A673 (cell line): Measurements from ENCODE around the gene TSTD1.

Experiments
- CTCF ChIP-seq: fragments of 300-800, 200-600 bp; sonication (generic); conservative IDR thresholded peaks from 2 replicates; pipeline ENCODE4 v1.5.1; 2017; ENCODE audit warnings: low read depth, mild to moderate bottlenecking, antibody characterized with exemption, low read length, moderate library complexity, mixed read lengths
- EZH2 ChIP-seq: fragments of 200-600 bp; sonication (generic); IDR thresholded peaks from 2 replicates; pipeline ENCODE4 v1.6.1; 2017; ENCODE audit warnings: borderline replicate concordance, low read depth, mild to moderate bottlenecking, mixed read lengths, antibody characterized with exemption, low read length; ENCODE audit not compliant: poor library complexity, severe bottlenecking

GRCh38 chr1:161021165-161021969 lies 17.4 kb downstream of the TSTD1 start:
- no peak for TF ChIP-seq CTCF
- TF ChIP-seq EZH2: no peak
